Sigmoid colon (tissue), 4 donors: Measurements from ENCODE around the gene SPDYA.

Experiments
- EP300 ChIP-seq, 4 donors: sonication (generic); formaldehyde crosslinking; IDR thresholded peaks; one replicate each; pipeline ENCODE4 v1.6.1; 2017; ENCODE audit warnings: antibody characterized with exemption in 4 of 4
- POLR2A ChIP-seq, 2 donors: fragments of 450-650 bp; IDR thresholded peaks; one replicate each; pipeline ENCODE4 v1.6.1; 2016; ENCODE audit warnings: antibody characterized with exemption in 2 of 2, mild to moderate bottlenecking in 2 of 2, moderate library complexity in 2 of 2
- TF ChIP-seq, protein P1 (sequence below), 4 experiments: fragments of 450-650 bp in 3 of 4; fragments of 200-600 bp in 1 of 4; IDR thresholded peaks; one replicate each; pipeline ENCODE4 v1.5.1; 2016 to 2019; ENCODE audit warnings: antibody characterized with exemption in 4 of 4, mild to moderate bottlenecking in 3 of 4, moderate library complexity in 2 of 4

DNA sequence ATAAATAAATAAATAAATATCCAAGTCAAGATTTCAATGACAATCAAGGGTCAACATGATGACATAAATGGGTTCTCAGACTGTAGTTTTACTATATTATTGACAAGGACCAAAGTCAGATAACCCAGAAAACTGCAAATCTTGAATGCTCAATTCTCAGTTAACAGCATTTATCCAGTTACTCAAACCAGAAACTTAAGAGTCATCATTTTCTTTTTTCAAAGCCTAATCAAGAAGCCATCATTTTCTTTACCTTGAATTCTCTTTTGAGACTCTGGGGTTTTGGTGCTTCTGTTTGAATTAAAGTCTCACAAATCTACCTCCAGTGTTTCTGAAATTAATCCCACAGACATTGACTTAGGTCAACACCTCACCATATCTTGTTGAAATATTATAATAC lies 45.3 kb downstream of the SPDYA start:
- TF ChIP-seq, protein P1, sequence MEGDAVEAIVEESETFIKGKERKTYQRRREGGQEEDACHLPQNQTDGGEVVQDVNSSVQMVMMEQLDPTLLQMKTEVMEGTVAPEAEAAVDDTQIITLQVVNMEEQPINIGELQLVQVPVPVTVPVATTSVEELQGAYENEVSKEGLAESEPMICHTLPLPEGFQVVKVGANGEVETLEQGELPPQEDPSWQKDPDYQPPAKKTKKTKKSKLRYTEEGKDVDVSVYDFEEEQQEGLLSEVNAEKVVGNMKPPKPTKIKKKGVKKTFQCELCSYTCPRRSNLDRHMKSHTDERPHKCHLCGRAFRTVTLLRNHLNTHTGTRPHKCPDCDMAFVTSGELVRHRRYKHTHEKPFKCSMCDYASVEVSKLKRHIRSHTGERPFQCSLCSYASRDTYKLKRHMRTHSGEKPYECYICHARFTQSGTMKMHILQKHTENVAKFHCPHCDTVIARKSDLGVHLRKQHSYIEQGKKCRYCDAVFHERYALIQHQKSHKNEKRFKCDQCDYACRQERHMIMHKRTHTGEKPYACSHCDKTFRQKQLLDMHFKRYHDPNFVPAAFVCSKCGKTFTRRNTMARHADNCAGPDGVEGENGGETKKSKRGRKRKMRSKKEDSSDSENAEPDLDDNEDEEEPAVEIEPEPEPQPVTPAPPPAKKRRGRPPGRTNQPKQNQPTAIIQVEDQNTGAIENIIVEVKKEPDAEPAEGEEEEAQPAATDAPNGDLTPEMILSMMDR (IDR thresholded peaks at IDR 0.05) = no peak
- no peak for TF ChIP-seq EP300 (IDR thresholded peaks at IDR 0.05)
- TF ChIP-seq POLR2A (IDR thresholded peaks at IDR 0.05) = no peak
